GM19324 (cell line): ENCODE data around the gene RAB8A.

ENCODE experiments used
- ATAC-seq: cut with Tn5 transposase; IDR thresholded peaks from one replicate; pipeline ENCODE4 v1.9.1; 2021; ENCODE audit warnings: mild to moderate bottlenecking, moderate library complexity; ENCODE audit not compliant: unreplicated experiment, low FRiP score

The RAB8A gene

DNA sequence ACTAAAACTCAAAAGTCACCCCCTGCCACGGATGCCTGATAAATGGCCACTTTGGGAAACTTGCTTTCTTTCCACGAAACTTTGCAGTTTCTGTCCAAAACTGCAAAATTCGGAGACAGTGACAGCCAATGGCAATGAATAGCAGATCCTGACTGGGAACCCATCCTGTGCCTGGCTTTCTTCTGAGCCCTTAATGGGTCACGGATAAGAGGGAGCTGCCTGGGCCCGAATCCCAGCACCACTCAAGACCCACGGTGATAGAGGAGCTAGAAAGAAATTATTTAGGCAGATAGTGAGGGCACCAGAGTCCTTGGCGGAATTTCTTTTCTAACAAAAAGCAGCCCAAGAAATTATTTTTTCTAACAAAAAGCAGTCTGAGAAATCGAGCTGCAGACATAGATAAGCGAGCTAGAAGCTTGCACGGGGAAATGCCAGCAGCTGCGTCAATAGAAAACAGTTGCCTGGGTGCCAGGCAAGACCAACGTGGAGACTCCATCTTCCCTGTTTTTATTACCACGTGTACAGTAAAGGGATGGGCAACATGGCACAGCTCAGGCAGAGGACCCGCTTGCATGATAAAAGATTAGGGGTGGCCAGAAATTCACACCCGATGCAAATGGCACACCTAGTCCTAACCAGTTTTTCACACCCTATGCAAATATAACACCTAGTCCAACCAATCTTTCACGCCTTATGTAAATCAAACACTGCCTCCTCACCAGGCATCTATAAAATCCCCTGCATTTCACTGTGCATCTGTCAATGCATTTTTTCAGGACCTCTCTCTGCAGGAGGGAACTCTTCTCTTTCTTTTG lies 24.7 kb downstream of the RAB8A start:
- no peak for ATAC-seq

DNA sequence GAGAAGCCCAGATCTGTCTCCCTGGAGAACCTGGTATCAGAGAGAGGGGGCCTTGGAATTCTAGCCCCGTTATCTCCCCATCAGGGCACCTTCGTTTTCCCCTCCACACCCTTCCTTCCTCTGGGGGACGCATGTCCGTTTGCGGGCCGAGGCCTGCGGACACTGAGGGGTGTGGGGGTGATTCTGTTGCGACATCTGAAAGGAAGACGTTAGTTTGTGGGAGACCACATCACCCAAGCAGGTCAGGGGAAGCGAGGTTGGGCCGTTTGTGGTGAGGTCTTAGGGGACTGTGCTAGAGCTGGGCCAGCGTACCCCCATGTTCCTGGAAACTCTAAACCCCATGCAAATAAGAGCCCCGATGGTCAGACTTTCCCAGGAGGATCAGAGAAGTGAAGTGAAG lies 28.1 kb downstream of the RAB8A start:
- ATAC-seq = no peak

DNA sequence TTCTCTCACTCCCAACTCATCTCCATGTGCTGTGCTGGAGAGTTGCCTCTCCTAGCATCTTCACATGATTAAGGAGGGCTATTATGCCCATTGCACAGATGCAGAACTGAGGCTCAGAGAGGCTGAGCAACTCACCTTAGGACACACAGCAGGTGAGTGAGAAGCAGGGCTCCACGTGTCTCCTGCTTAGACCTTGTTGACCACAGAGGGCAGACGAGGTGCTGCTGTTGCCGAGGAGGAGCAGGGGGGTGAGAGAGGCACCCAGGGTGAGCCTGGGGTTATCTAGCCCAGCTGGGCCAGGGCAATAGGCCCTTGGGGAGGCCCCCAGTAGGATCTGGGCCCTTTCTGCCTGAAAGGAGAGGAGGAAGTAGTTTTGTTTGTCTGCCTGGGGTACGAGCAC lies 29.4 kb downstream of the RAB8A start:
- no peak for ATAC-seq

DNA sequence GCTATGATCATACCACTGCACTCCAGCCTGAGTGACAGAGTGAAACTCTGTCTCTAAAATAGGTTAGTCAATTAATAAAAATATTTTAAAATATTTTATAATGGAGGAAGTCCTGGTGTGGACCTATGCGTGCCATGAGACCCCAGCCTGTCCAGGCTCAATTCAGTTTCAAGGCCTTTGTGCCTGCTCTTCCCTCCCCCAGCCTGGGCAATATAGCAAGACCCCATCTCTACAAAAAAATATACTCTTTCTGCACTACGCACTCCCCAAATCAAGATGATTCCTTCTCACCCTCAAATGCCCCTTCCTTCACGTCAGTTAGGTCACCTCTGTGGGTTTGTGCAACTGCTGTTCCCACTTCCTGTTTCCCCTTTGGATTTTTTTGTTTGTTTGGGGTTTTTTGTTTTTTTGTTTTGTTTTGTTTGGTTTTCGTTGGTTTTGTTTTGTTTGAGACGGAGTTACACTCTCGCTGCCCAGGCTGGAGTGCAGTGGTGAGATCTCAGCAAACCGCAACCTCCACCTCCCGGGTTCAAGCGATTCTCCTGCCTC lies 30.4 kb downstream of the RAB8A start:
- no peak for ATAC-seq

DNA sequence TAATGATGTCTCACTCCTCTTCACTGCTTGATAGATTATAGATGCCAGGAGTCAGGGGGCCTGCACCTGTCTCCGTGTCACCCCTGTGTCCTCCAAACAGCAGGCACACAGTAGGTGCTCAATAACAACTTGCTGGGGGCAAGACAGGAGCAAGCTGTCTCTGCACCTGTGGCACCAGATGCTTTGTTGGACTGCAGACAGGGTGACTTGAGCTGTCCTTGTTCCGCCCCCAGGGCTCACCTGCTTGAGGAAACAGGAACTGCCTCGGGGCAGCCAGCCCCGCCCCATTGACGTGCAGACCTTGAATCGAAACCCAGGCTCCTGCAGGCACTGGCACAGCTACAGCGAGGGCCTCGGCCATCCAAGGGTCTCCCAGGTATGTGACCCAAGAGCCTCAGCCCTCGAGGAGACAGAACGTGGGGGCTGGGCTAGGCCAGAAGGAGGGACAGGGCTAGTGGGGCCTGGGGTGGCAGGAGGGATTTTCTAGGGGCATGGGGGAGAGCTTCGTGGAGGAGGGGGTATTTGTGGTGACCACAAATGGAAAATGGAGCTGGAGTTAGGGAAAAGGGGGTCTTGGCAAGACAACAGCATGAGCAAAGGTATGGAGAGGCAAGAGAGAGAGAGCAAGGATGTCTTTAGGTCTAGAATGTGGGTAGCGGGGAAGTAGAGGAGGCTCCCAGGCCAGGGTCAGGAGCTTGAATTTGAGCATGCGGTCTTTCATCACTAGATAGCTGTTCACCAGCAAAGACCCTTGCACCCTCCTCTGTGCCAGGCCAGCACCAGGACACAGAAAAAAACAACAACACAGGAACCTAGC lies 31.9 kb downstream of the RAB8A start, which contains the start of gene HSH2D:
TSS of gene HSH2D (plus strand) at position 287 of the 817 bp plus-strand sequence. CDS start 5,066 bp downstream, outside the sequence.
- peak; percentile 56 for ATAC-seq

DNA sequence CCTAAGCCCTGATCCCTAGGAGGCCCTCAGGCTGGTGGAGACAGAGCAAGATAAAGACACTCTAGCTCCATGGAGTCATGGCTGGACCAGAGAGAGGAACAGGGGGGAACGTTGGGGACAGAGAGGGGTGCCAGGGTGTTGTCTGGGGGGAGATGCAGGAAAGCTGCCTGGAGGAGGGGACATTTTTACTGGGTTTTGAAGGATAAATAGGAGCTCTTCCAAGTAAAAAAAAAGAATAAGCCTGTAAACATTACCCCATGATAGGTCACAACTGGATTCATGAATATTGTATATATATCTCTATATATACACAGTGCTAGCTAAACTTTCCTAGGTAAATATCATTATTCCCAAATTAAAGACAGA lies 32.5 kb downstream of the RAB8A start:
- no peak for ATAC-seq

DNA sequence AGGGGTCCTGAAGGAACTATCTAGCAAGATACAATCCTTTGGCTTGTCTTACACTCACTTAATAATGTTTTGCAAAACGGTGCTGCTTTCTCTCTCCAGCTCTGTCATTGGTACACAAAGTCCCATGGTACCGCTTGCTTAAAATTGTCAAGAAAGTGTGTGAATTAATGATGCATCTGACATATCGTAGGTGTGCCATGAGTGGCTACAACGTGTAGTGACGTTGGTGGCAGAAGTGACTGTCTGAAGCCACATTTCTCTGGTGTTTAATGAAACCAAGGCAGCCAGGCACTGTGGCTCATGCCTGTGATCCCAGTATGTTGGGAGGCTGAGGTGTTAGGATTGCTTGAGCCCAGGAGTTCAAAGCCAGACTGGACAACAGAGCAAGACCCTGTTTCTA lies 34.4 kb downstream of the RAB8A start:
- ATAC-seq = no peak

DNA sequence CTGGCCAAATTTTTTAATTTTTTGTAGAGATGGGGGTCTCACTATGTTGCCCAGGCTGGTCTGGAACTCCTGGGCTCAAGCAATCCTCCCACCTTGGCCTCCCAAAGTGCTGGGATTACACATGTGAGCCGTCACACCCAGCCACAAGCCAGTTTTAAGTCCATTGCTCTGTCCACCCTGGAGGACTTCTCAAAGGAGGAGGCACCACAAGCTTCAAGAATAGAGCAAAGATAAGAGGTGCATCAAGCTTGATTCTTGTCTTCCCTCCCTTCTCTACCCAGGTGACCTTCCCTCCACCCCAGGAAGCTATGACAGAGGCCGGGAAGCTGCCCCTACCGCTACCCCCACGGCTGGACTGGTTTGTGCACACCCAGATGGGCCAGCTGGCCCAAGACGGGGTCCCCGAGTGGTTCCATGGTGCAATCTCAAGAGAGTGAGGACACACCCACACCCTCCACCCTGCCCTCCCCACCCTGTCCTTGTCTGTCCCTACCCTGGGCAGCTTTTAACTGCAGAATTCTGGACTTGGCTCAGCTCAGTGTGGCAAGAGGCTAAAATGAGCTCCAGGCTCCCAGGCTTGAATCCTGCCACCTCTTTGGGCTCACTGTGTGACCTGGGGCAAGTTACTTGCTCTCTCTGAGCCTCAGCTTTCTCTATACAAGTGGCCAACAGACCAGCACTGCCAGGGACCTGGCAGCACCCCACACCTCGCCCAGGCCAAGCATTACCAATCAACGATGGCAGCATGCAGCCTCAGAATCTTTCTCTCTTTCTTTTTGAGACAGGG lies 36.9 kb downstream of the RAB8A start:
- no peak for ATAC-seq

DNA sequence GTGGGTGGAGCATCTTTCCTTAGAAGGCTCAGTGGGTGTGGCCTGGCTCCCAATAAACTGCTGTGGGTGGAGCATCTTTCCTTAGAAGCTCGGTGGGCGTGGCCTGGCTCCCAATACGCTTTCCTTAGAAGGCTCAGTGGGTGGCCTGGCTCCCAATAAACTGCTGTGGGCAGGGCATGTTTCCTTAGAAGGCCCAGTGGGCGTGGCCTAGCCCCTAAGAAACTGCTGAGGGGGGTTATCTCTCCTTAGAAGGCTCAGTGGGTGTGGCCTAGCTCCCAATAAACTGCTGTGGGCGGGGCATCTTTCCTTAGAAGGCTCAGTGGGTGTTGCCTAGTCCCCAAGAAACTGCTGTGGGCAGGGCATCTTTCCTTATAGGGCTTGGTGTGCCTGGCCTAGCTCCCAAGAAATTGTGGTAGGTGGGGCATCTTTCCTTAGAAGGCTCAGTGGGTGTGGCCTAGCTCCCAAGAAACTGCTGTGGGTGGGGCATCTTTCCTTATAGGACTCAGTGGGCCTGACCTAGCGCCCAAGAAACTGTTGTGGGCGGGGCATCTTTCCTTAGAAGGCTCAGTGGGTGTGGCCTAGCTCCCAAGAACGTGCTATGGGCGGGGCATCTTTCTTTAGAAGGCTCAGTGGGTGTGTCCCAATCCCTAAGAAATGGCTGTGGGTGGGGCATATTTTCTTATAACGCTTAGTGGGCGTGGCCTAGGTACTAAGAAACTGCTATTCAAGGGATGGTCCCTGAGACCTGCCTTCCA lies 42.1 kb downstream of the RAB8A start:
- no peak for ATAC-seq

DNA sequence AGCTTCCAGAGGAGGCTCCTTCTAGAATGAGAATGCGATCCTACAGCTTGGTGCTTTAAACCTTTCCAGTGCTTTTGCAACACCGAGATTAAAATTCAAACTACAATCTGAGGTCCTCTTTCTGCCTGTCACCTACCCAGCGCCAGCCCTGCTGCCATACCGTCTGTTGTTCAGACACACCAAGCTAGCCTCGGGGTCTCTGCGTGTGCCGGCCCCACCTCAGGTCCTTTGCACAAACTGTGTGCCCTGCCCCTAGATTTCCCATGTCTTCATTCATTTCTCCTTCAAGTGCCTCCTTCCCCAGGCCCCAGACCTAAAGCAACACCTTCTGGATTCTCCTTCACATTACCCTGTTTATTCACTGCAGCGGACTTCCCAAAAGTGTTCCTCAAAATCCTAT lies 42.9 kb downstream of the RAB8A start:
- no peak for ATAC-seq

DNA sequence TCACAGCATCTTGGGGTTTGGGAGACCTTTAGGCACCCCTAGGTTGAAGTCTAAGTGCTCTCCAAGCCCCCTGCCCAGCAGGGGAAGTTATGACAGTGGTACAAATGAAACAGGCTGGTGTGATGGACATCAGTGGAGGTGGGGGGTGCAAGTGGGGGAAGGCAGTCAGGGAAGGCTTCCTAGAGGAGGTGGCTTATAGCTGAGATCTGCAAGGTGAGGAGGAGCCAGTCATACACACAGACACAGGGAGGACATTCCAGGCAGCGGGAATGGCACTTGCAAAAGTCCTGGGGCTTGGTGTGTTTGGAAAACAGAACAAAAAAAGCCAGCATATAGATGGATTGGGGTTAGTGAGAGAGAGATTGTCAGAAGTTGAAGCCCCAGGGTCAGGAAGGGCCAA lies 43.4 kb downstream of the RAB8A start:
- ATAC-seq = no peak

DNA sequence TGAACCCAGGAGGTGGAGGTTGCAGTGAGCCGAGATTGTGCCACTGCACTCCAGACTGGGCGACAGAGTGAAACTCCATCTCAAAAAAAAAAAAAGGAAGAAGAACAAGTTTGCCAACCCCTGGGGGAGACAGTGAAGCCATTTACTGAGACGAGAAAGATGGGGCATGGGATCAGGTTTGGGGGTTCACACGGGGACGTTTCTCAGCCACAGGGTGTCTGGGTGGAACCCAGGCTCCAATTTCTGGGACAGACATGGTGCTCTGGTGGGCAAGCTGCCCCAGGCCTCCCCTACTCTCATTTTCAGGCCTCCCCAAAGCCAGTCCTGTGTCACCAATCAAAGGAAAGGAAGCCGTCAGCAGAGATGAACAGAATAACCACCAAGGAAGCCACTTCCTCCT lies 45.2 kb downstream of the RAB8A start:
- ATAC-seq = no peak

DNA sequence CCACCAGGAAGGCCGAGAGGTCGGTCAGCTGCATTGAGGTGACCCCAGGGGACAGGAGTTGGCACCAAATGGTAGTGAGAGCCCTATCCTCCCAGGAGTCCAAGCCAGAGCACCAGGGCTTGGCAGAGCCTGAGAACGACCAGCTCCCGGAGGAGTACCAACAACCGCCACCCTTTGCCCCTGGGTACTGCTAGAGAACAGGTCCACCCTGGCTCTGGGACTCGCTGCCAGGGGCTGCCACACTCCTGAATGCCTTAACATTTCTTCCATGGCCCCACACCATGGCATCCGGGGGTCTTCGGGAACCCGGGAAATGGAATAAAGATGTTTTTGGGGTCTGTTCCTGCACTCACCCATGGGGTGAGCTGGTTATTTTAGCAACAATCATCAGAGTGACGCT lies 45.9 kb downstream of the RAB8A start:
- ATAC-seq = no peak

DNA sequence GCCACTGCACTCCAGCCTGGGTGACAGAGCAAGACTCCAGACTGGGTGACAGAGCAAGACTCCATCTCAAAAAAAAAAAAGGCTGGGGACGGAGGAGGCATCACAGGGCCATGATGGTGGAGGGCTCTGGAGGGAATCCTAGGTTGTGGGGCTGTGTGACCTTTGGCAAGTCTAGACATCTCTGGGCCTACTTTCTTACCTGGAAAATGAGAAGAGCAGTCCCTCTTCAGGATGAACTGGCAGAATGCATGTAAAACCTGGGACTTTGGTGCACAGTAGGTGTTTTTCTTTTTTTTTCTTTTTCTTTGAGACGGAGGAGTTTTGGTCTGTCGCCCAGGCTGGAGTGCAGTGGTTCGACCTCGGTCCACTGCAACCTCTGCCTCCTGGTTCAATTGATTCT lies 48.0 kb downstream of the RAB8A start:
- no peak for ATAC-seq

DNA sequence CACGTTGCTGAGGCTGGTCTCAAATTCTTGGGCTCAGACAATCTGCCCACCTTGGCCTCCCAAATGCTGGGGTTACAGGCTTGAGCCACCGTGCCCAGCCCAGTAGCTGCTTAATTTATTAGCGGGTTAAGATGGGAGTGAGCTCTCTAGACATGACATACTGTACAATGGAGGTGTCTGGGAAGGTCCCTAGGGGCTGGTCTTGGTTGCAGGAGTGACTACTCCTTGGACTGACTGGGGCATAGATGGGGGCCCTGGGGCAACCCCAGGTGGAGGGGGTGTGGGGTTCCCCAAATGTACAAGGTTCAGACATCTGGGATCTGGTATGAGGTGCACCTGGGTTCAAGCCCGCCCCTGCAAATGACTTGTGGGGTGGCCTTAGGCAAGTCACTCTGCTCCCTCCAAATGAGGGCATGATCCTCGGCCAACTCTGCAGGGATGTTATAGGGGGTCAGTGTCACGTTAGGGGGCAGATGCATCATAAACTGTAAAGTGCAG lies 48.8 kb downstream of the RAB8A start:
- no peak for ATAC-seq

DNA sequence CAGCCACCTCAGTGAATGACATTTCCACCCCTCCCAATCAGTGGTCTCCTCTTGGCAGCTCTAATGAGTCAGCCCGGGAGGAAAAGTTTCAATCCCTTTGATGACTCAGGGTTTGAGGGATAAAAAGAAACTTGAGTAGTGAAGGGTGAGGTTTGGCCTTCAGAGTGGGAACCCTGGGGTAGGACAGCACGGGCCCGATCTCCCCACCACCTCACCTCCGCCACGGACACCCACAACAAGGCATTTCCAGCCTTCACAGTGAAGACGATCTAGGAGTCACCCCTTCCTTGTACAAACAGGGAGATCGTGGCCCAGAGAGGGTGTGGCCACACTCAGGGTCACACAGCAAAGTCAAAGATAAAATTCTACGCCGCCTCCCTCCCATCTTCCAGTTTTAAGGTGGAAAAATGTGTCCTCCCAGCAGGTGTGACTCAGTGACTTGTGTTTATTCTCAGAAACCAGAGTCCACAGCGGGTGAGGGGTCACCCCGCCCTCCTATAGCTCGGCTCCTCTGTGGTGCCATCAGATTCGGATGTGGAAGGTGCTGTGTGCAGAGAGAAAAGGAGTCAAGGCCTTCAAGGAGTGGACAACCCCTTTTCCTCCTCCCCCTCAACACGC lies 49.4 kb downstream of the RAB8A start:
- ATAC-seq = no peak

DNA sequence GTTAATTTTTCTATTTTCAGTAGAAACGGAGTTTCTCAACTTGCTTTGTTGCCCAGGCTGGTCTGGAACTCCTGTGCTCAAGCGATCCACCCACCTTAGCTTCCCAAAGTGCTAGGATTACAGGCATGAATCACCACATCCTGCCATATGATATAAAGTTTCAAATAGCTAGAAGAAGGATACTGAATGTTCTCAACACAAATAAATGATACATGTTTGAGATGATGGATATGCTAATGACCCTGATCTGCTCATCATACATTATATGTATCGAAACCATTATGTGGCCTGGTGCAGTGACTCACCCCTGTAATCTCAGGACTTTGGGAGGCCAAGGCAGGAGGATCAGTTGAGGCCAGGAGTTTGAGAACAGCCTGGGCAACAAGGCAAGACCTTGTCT lies 50.2 kb downstream of the RAB8A start:
- ATAC-seq = no peak

DNA sequence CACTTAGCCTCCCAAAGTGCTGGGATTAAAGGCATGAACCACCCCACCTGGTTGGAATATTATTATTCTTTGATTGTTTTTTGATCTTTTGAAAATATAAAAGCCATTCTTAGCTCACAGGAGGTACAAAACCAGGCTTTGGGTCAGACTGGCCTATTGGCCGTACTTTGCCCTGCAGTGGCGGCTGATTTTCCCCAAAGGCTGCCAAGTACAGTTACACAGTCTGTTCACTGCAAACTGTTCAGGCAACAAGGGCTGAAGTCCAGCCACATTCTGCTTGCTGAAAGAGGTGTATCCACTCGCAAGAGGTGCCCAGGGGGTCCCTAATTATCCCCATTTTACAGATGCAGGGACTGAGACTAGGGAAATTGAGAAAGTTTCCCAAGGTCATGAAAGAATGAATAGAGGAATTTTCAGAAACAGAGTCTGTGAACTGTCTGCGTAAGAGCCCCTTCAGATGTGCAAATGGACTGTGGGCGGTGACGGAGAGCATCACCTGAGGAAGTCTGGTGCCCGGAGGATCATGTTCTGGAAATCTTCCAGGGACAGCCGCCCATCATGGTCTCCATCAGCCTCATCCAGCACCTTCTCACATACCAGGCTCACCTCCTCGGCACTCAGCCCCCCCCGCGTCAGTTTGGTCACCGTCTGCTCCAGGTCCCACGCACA lies 52.7 kb downstream of the RAB8A start:
- no peak for ATAC-seq

DNA sequence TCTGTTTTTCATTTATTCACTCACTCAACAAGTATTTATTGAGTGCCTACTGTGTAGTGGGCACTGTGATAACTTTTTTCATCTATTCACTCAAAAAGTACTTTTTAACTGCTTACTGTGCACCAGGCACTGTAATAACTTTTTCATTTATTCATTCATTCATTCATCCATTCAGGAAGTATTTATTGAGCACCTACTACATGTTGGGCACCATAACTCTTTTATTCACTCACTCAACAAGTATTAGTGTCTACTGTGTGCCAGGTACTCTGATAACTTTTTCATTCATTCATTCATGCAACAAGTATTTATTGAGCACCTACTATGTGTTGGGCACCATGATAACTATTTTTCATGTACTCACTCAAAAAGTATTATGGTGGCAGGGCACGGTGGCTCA lies 54.7 kb downstream of the RAB8A start:
- ATAC-seq = no peak
